ENCODE data around the gene UBA1. TPM values are rescaled to one million over a fixed set of nuclear protein-coding genes. Genes with fewer than 3 reads are reported as not detected.
A peak's percentile ranks its signal among the peaks of the same experiment; 100 is the strongest.

UBA1 gene
- total RNA-seq, 4 donors from 2014 or later = 125 to 218 (median 147) TPM

DNA sequence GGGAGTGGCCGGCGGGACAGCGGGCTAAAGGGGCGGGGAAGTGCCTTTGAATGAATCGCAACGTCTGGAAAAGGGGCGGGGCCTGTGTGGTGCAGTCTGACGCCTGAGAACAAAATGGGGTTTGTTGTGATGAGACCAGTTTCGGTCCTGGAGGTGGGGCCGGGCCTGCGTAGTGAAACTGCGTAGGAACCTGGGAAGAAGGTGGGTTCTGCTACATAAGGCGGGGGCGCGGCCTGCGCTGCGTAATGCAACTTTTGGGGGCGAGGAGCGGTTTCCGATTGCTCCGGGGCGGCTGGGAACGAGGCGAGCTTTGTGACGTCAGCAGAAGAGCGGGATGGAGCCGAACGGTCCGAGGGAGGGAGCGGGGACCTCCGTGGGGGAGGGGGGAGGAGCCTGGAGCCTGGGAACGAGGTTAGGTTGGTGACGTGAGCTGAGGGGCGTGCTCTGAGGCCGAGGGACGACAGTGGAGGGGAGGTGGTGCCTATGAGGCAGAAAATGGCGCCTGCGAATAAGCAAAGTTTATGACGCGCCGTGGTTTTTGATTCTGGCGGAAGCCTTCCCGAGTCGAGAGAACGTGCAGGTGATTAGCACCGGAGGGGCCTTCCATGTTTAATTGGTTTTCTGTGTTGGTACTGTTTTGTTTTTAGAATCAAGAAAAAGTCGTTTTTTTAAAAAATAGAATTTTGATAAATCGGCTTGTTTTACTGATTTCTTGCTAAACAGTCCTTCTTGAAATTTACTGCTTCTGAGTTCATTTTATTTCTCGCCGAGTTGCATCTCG is 39.9 kb downstream of the UBA1 start:
- 23% methylated on average over 43 of the region's 51 CpGs for WGBS
- H3K36me3 ChIP-seq = peaks cover 3 to 14% (median 13%) of the 10 kb centered on the region in 4 donors
- peak overlapping the region; percentile 61 to 66 (median 63) for H3K4me3 ChIP-seq
- TF ChIP-seq POLR2AphosphoS5 (IDR thresholded peaks at IDR 0.05) (peak; percentile 73 to 88), CTCF (IDR thresholded peaks at IDR 0.05) (no peak), EP300 (IDR thresholded peaks at IDR 0.05) (peak; percentile 42)
- H3K27me3 ChIP-seq = no peaks in the 10 kb centered on the region
- H3K27ac ChIP-seq (replicated peaks in 1 of 4) = peak overlapping the region; percentile 89 to 96 (median 92)
- intact Hi-C loops (cut with DNase I) = no loop called here
- DNase-seq (ENCODE audit: extremely low spot score) = peak; percentile 98
- peaks cover 0 to 30% (median 16%) of the 10 kb centered on the region in 4 donors for H3K4me1 ChIP-seq
- no peaks in the 10 kb centered on the region for H3K9me3 ChIP-seq

GRCh38 chrX:47234583-47234982 is 41.0 kb downstream of the UBA1 start:
- intact Hi-C loops (cut with DNase I) = no loop called here
- Histone ChIP-seq H3K4me1 (peaks cover 0 to 30% (median 16%) of the 10 kb centered on the region in 4 donors), H3K36me3 (peaks cover 0 to 4% (median 3%) of the 10 kb centered on the region in 4 donors), H3K27ac (replicated peaks in 1 of 4) (peak overlapping the region; percentile 89 to 96 (median 92)), H3K4me3 (peak overlapping the region; percentile 61 to 66 (median 63)), H3K9me3 (no peaks in the 10 kb centered on the region), H3K27me3 (no peaks in the 10 kb centered on the region)
- DNase-seq (ENCODE audit: extremely low spot score) = no peak
- no peak for TF ChIP-seq EP300 (IDR thresholded peaks at IDR 0.05)
- TF ChIP-seq CTCF (IDR thresholded peaks at IDR 0.05) = no peak
- no peak for TF ChIP-seq POLR2A (IDR thresholded peaks at IDR 0.05; ENCODE audit: low read depth)
- no peak for TF ChIP-seq POLR2AphosphoS5 (IDR thresholded peaks at IDR 0.05)
- WGBS = 52% methylated on average over 3 of the region's 3 CpGs

DNA sequence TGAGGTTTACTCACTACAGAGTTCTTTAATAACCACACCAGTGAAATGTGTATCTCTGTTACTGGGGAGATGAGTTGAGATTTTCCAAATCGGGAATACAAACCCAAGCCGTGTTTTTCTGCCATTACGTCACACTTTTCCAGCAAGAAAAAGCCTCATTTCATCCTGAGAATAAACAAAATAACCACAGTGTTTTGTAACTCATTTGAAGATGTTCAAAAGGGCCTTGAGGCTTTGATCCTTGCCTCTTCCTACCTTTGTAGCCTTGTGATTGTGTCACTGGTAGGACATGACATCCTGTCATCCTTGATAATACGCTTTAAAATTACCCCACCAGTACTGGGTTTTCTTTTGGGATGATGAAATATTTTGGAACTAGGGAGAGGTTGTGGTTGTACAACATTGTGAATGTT is 42.1 kb downstream of the UBA1 start:
- peaks cover 0 to 30% (median 16%) of the 10 kb centered on the region in 4 donors for H3K4me1 ChIP-seq
- H3K9me3 ChIP-seq = no peaks in the 10 kb centered on the region
- no peaks in the 10 kb centered on the region for H3K27me3 ChIP-seq
- TF ChIP-seq EP300 (IDR thresholded peaks at IDR 0.05) (no peak), CTCF (IDR thresholded peaks at IDR 0.05) (no peak), POLR2A (IDR thresholded peaks at IDR 0.05; ENCODE audit: low read depth) (no peak), POLR2AphosphoS5 (IDR thresholded peaks at IDR 0.05) (no peak)
- H3K27ac ChIP-seq (replicated peaks in 1 of 4) = peak overlapping the region; percentile 89 to 96 (median 92)
- peaks cover 0 to 12% (median 9%) of the 10 kb centered on the region in 4 donors for H3K36me3 ChIP-seq
- no peak for DNase-seq (ENCODE audit: extremely low spot score)
- 74% methylated on average over 4 of the region's 4 CpGs for WGBS
- intact Hi-C loops (cut with DNase I) = loop anchor here (5.0 kb wide), 1 partner anchor 127 kb away; no protein-coding TSS in a partner anchor
- H3K4me3 ChIP-seq = no peak overlapping the region

GRCh38 chrX:47239199-47239598 is 45.6 kb downstream of the UBA1 start:
- peaks cover 0 to 24% (median 9%) of the 10 kb centered on the region in 4 donors for H3K4me1 ChIP-seq
- H3K4me3 ChIP-seq = no peak overlapping the region
- DNase-seq (ENCODE audit: extremely low spot score) = no peak
- WGBS = 88% methylated on average over 5 of the region's 8 CpGs
- no peak overlapping the region for H3K27ac ChIP-seq (replicated peaks in 1 of 4)
- TF ChIP-seq CTCF (IDR thresholded peaks at IDR 0.05) (no peak), POLR2AphosphoS5 (IDR thresholded peaks at IDR 0.05) (no peak), POLR2A (IDR thresholded peaks at IDR 0.05; ENCODE audit: low read depth) (no peak), EP300 (IDR thresholded peaks at IDR 0.05) (no peak)
- no peaks in the 10 kb centered on the region for H3K9me3 ChIP-seq
- intact Hi-C loops (cut with DNase I) = loop anchor here (5.0 kb wide), 1 partner anchor 123 kb away; no protein-coding TSS in a partner anchor
- peaks cover 0 to 45% (median 38%) of the 10 kb centered on the region in 4 donors for H3K36me3 ChIP-seq
- no peaks in the 10 kb centered on the region for H3K27me3 ChIP-seq

All from esophagus muscularis mucosa (tissue), 4 donors.